KG1 (cell line): ENCODE results near the gene WBP1L.
"Not testable (repeated sequence)": the region's sequence is repeated elsewhere in the genome, so short reads cannot be mapped to it uniquely, and the experiment has no call there.

Experiments used
- DNase-seq: peaks from one replicate; lab custom pipeline; 2025; lab: John Stamatoyannopoulos, UW

WBP1L gene

DNA sequence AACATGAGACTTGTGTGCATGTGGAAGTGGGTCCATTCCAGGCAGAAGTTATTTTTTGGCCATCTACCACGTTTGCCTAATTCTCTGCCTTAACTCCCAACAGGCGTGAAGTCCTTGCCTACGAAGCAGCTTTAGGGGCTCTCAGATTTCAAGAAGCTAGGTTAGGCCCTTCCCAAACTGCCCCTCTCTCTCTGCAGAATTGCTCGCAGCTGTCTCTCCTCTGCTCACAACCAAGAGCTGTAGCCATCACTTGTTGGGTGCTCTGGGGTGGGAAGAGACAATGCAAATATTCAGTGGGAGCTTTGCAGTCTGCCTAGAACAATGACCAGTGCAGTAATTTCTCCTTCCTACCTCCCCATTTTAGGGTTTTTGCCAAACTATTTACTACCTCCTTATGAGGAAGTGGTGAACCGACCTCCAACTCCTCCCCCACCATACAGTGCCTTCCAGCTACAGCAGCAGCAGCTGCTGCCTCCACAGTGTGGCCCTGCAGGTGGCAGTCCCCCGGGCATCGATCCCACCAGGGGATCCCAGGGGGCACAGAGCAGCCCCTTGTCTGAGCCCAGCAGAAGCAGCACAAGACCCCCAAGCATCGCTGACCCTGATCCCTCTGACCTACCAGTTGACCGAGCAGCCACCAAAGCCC is 68.6 kb downstream of the WBP1L start:
- peak; percentile 79 for DNase-seq

DNA sequence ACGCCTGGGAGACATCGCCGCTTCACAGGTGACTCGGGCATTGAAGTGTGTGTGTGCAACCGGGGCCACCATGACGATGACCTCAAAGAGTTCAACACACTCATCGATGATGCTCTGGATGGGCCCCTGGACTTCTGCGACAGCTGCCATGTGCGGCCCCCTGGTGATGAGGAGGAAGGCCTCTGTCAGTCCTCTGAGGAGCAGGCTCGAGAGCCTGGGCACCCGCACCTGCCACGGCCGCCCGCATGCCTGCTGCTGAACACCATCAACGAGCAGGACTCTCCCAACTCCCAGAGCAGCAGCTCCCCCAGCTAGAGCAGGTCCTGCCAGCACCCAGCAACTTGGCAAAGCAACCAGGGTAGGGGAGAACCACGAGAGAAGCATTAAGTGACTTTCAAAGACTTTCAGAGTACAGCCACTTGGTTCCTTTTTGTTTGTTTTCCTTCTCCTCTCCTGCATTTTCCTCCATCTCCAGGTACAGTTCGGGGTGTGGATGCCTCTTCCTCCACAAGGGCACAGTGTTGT is 69.3 kb downstream of the WBP1L start:
- no peak for DNase-seq

DNA sequence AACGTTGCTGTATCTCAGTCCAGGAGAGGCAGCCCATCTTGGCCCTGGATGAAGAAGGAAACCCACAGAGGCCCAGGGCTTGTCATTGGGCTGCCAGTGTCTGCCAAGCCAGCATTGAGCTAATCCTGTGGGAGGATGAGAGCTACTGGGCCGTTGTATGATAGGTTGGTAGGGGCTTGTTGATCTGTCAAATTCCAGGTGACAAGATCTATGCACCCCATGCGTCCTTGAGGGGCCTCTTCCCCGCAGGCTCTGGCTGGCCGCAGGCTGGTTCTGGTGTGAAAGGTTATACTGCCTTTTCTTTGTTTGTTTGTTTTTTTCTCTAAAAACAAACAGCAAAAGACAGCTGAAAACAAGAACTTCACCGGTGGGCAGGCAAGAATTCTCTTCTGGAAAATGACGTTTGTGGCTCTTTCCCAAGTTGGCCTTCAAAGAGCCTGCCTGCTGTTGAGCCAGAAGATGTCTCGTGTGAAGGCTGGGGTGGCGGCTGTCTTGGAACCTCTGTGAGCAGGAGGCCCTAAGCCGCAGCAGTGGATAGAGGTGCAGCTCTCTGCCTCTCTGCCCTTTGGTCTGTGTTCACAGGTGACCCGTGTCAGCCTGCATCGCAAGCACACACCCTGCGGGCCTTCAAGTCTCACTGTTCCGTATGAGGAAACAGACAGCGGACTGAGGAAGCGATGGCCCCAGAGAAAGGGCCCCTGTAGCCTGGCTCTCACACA is 70.1 kb downstream of the WBP1L start:
- no peak for DNase-seq

DNA sequence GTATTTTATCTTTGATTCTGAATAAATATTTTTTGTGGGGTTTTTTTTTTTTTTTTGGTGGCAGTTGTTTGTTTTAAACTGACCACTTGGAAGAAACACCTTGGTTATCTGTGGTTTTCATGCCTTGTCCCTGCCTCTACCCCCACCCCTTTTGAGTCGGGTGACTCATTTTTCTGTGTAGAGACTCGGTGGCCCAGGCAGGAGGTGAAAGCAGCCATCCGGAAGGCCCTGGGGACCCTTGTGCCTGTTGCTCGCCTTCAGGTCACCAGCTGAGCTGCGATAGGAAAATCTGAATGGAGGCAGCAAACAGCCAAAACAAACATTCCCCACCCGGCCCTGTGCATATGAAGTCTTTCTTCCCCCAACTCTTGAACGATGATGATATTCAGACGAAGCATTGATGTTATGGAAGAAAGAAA is 70.7 kb downstream of the WBP1L start:
- DNase-seq, result no peak

DNA sequence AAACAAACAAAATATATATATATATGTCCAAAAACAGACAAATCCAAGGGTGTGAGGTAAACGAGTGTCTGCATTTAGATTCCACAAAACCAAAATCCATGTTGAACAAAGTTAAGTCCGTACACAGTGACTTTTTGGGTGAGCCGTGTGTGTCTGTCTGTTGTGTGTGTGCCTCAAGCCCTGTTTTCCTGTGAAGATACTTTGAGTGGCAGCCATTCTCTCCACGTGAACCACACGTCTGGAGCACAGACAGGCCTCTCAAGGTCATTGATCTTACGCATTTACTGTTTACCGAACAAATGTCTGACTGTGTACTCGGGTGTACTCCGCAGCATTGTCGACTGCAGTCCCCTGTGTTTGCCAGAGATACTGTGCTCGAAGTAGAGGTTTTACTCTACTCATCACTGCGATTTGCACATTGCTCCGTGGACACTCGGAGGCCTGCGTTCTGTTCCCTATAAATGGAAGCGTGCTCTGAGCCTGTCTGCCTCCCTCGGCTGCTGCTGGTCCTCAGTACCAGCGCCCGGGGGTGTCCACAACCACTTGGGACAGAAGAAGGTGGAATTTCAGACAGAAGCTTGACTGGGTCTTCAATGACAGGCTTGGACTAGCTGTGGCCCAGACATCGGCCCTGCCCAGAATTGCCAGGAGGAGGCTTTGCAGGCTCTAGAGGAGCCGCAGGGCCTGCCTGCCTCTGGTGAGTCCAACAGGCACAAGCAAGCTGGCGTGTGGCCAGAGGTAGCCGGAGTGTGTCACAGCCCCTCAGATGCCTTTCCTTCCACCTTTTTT is 71.3 kb downstream of the WBP1L start:
- DNase-seq, result no peak

GRCh38 chr10:102815790-102816549 is 72.2 kb downstream of the WBP1L start:
- DNase-seq, result no peak

GRCh38 chr10:102817175-102817574 is 73.4 kb downstream of the WBP1L start:
- DNase-seq, result no peak

DNA sequence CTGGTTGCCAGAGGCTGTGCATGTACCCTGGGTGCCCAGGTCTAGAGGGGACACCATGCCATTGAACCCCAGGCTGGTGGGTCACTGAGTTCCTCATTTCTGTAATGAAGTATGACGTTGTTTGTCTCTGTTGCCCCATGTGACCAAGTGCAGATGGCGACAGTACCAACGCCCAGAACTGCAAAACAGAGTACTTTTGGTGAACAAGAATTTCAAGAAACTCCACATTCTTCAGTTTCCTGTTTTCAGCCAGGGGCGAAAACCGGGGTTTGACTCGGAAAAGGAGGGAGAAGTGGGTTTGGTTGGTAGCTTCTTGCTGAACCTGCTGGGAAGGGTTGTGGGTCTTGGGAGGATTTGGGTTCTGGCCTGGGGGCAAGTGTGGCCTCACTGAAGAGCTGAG is 75.3 kb downstream of the WBP1L start:
- no peak for DNase-seq

GRCh38 chr10:102820008-102820407 is 76.3 kb downstream of the WBP1L start:
- not testable (repeated sequence) for DNase-seq

DNA sequence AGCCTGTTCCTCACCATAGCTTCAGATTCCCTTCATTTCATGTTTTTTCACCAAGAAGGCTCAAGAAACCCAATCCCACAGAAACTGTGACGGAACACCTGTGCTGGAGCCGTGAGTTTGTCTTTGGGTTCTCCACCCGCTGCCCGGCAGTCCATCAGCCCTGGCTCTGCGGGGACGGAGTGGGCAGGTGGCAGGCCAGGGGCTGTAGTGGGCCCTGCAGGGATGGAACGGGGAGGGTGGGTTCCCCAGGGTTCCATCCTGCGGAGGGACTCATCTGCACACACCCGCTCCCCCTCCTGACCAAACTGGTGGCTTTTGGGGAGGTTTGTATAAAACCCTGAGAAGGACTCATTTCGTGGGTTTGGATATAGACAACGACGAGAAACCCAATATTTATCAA is 78.5 kb downstream of the WBP1L start:
- no peak for DNase-seq

GRCh38 chr10:102824664-102825063 is 80.9 kb downstream of the WBP1L start:
- no peak for DNase-seq

- no peak for DNase-seq
These were observed 82.5 kb downstream of the WBP1L start for GRCh38 chr10:102826148-102826796.

GRCh38 chr10:102827597-102827975 is 83.8 kb downstream of the WBP1L start:
- no peak for DNase-seq

DNA sequence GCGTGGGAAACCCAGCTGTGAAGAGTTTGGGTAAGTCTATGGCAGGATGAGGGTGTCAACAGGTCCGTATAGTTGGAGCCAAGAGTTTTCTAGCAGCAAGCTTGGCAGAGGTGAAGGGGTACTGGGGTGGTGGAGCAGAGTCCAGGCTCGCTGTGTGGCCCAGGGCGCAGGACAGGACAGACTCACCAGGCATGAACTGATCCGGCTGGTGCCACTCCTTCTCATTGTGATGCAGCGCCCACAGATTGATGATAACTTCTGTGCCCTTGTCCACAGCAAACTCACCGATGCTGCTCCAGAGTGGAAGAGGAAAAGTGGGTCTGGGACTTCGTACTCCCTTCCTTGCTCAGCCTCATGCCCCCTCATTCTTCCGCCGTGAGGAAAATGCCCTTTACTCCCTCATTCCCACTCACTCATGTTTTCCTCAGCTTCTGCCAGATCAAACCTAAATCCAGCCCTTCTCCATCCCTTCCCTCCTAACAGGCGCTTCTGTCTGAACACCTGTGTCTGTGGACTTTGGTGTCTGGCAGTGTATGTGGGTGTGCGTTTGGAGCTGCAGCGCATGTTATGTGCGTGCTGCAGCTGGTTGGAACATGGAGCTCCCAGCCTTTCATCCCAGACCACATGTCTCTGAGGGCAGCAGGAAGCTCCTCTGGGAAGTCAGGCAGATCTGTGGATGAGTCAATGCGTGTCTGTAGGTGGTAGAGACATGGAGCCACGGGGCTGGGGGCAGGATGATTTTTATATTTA is 87.7 kb downstream of the WBP1L start:
- DNase-seq, result no peak

- no peak for DNase-seq
These were observed 88.5 kb downstream of the WBP1L start for GRCh38 chr10:102832248-102832647.

DNA sequence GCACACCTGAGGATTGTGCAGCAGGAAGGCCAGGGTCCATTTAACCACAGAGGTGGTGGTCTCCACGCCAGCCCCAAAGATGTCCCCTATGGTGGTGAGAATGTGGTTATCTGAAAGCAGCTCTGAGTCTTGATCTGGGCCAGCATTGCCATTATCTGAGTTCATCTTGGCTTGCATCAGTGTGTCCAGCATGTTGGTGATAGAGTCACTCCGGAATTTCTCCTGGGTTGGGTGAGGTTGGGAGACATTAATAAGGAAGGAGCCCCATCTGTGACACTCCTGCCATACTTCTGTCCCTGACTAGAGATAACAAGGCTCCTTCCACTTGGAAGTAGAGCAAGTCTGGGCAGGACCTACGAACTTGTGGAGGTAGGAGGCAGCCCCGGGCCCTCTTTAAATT is 89.2 kb downstream of the WBP1L start:
- no peak for DNase-seq

GRCh38 chr10:102834143-102834542 is 90.4 kb downstream of the WBP1L start:
- no peak for DNase-seq

- DNase-seq, result peak; percentile 39
These were observed 91.3 kb downstream of the WBP1L start for GRCh38 chr10:102835007-102835482.

DNA sequence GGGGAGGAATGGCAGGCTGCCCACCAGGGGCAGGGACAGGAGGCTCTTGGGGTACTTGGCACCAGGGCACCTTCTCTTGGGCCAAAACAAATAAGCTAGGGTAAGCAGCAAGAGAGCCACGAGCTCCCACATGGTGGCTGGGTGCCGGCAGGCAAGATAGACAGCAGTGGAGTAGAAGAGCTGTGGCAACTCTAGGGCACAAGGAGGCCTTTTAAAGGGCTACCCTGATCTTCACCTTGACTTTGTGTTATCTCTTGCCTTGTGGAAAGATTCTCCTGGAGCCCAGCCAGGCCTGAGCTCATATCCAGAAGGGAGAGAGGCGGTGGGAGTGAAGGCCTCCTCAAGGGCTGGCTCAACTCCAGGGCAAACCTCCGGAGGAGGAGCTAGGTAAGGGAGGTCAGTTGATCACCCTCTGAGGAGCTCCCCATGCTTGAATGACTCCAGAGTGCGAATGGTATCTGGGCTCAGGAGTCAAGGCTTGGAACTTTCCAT is 93.5 kb downstream of the WBP1L start, which contains the start of gene CYP17A1:
CYP17A1 (minus strand) TSS at position 184 of the 492 bp plus-strand sequence; CDS start at position 132, 52 bp downstream.
- DNase-seq, result no peak

DNA sequence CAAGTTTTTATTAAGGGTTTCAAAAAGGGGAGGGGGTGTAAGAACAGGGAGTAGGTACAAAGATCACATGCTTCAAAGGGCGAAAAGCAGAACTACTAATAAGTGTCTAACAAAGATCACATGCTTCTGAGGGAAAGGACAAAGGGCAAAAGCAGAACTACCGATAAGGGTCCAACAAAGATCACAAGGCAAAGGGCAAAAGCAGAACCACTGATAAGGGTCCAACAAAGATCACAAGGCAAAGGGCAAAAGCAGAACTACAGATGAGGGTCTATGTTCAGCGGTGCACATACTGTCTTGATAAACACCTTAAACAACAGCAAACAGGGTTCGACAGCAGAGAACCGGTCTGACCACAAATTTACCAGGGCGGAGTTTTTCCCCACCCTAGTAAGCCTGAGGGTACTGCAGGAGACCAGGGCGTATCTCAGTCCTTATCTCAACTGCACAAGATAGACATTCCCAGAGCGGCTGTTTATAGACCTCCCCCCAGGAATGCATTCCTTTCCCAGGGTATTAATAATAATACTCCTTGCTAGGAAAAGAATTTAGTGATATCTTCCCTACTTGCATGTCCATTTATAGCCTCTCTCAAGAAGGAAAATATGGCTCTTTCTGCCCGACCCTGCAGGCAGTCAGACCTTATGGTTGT is 94.7 kb downstream of the WBP1L start:
- DNase-seq, result not testable (repeated sequence)
